ENCODE data around the gene EXOC3L2.

- no peak for TF ChIP-seq POLR2A (IDR thresholded peaks at IDR 0.05)
- no peak for TF ChIP-seq POLR2AphosphoS5 (IDR thresholded peaks at IDR 0.05)
- no peak for TF ChIP-seq CTCF (IDR thresholded peaks at IDR 0.05)
- TF ChIP-seq EP300 (IDR thresholded peaks at IDR 0.05; ENCODE audit: low read depth): no peak
Observed at GRCh38 chr19:45253396-45254027, 8.3 kb upstream of the EXOC3L2 start.

All from transverse colon (tissue), 4 donors.